HCT116 (cell line): ENCODE data around the gene CPNE4. TPM values are rescaled to one million over a fixed set of nuclear protein-coding genes. Genes with fewer than 3 reads are reported as not detected.

ENCODE experiments used
- ATAC-seq: fragments of 200-7000 bp; cut with Tn5 transposase; 2 replicates; pipeline ENCODE4 v1.9.1; 2020; ENCODE audit warnings: mild to moderate bottlenecking, moderate library complexity
- BruUV-seq: library from RNA; stranded (reverse); fragments of 400-500 nt; replicated peaks from 2 replicates; lab custom pipeline; 2021; lab: Mats Ljungman, UMichigan
- CTCF ChIA-PET: fragments of 300-600 bp; sonication (Branson Sonifier 250); formaldehyde crosslinking; loops from one replicate; lab custom pipeline; 2021; ENCODE audit warnings: antibody characterized with exemption; lab: Charles Lee
- POLR2A ChIA-PET: fragments of 300-600, 350-600 bp; sonication (Branson Sonifier 250); formaldehyde crosslinking; loops from one replicate; lab custom pipeline; 2021; ENCODE audit warnings: antibody characterized with exemption; lab: Charles Lee
- RAD21 ChIA-PET, 2 experiments: fragments of 300-600 bp; sonication (Branson Sonifier 250); formaldehyde crosslinking; loops; one replicate each; lab custom pipeline; 2023; ENCODE audit warnings: low total read pairs in 2 of 2; ENCODE audit not compliant: uncharacterized antibody in 2 of 2, unreplicated experiment in 2 of 2, low non-redundant PET in 1 of 2; lab: Charles Lee
- DNase-seq: peaks from one replicate; pipeline ENCODE4 v3.0.0-alpha.2; 2010; ENCODE audit warnings: low read depth, low spot score
- H2AFZ ChIP-seq: fragments of 200-600 bp; shearing (Covaris generic), sonication (generic); 2 replicates; pipeline ENCODE4 v1.6.1; 2017; ENCODE audit warnings: low read depth, mixed run types, mixed read lengths, antibody characterized with exemption, low read length; ENCODE audit not compliant: poor library complexity, severe bottlenecking
- H3K27ac ChIP-seq: 2 replicates; pipeline ENCODE4 v1.5.1; 2012; ENCODE audit warnings: low read depth, low read length
- H3K27me3 ChIP-seq: fragments of 200-600 bp; sonication (generic); 2 replicates; pipeline ENCODE4 v1.6.1; 2016; ENCODE audit warnings: mixed run types, low read length, mixed read lengths; ENCODE audit not compliant: insufficient read depth
- H3K36me3 ChIP-seq, 2 experiments: fragments of 200-500 bp in 1 of 2; fragments of 200-600 bp in 1 of 2; sonication (Bioruptor generic) in 1 of 2; sonication (generic) in 1 of 2; 2 replicates each; pipeline versions ENCODE4 v1.5.1 to v1.6.1; 2014 to 2016; ENCODE audit warnings: low read length in 2 of 2, inconsistent platforms in 1 of 2, mixed read lengths in 1 of 2, mixed run types in 1 of 2; ENCODE audit not compliant: insufficient read depth in 2 of 2, control insufficient read depth in 1 of 2
- H3K4me1 ChIP-seq, 2 experiments: fragments of 200-600 bp in 1 of 2; sonication (generic) in 1 of 2; 2 replicates each; pipeline versions ENCODE4 v1.5.1 to v1.6.1; 2012 to 2017; ENCODE audit warnings: low read length in 2 of 2, inconsistent platforms in 1 of 2, mild to moderate bottlenecking in 1 of 2, mixed read lengths in 1 of 2, mixed run types in 1 of 2, moderate library complexity in 1 of 2; ENCODE audit not compliant: insufficient read depth in 2 of 2, control insufficient read depth in 1 of 2
- H3K4me2 ChIP-seq: fragments of 200-600 bp; sonication (generic); 2 replicates; pipeline ENCODE4 v1.6.1; 2017; ENCODE audit warnings: mixed run types, low read length, mixed read lengths
- H3K4me3 ChIP-seq, 2 experiments: fragments of 200-600 bp in 1 of 2; sonication (generic) in 1 of 2; replicated peaks in 1 of 2; 2 replicates each; pipeline ENCODE4 v1.5.1; 2011 to 2016; ENCODE audit warnings: low read length in 2 of 2, control low read depth in 1 of 2, low read depth in 1 of 2, mild to moderate bottlenecking in 1 of 2, mixed read lengths in 1 of 2, mixed run types in 1 of 2
- H3K79me2 ChIP-seq: fragments of 200-600 bp; sonication (generic); 2 replicates; pipeline ENCODE4 v1.6.1; 2017; ENCODE audit warnings: mild to moderate bottlenecking, mixed run types, low read length, moderate library complexity, mixed read lengths; ENCODE audit not compliant: insufficient read depth
- H3K9ac ChIP-seq: fragments of 200-600 bp; sonication (generic); 2 replicates; pipeline ENCODE4 v1.6.1; 2016; ENCODE audit warnings: low read length, mixed read lengths
- H3K9me2 ChIP-seq: fragments of 200-600 bp; sonication (generic), shearing (Covaris generic); 2 replicates; pipeline ENCODE4 v1.6.1; 2017; ENCODE audit warnings: mixed run types, mild to moderate bottlenecking, moderate library complexity; ENCODE audit not compliant: insufficient read depth
- H3K9me3 ChIP-seq, 2 experiments: fragments of 200-500 bp in 1 of 2; fragments of 200-600 bp in 1 of 2; sonication (Bioruptor generic) in 1 of 2; sonication (generic) in 1 of 2; 2 replicates each; pipeline ENCODE4 v1.6.1; 2014 to 2017; ENCODE audit warnings: low read length in 2 of 2, mixed read lengths in 2 of 2, inconsistent platforms in 1 of 2, low read depth in 1 of 2, mild to moderate bottlenecking in 1 of 2, mixed run types in 1 of 2, moderate library complexity in 1 of 2; ENCODE audit not compliant: control insufficient read depth in 1 of 2, insufficient read depth in 1 of 2
- H4K20me1 ChIP-seq: fragments of 200-600 bp; sonication (generic), shearing (Covaris generic); 2 replicates; pipeline ENCODE4 v1.6.1; 2017; ENCODE audit warnings: mixed run types, mild to moderate bottlenecking, moderate library complexity; ENCODE audit not compliant: insufficient read depth
- ATF3 ChIP-seq: IDR thresholded peaks from 2 replicates; pipeline ENCODE4 v1.6.1; 2012
- CEBPB ChIP-seq: IDR thresholded peaks from 2 replicates; pipeline ENCODE4 v1.6.1; 2012; ENCODE audit warnings: low read depth
- EZH2phosphoT487 ChIP-seq: fragments of 200-600 bp; IDR thresholded peaks from 2 replicates; pipeline ENCODE4 v1.6.1; 2018; ENCODE audit warnings: antibody characterized with exemption, borderline replicate concordance
- FOSL1 ChIP-seq: IDR thresholded peaks from 2 replicates; pipeline ENCODE4 v1.6.1; 2012; ENCODE audit warnings: low read depth
- POLR2A ChIP-seq: IDR thresholded peaks from 2 replicates; pipeline ENCODE4 v1.7.0; 2011; ENCODE audit warnings: borderline replicate concordance; ENCODE audit not compliant: insufficient read depth, insufficient read length; ENCODE audit errors: extremely low read depth
- POLR2AphosphoS5 ChIP-seq: IDR thresholded peaks from 2 replicates; pipeline ENCODE4 v1.6.1; 2011; ENCODE audit warnings: mild to moderate bottlenecking, low read depth, low read length, moderate library complexity
- SIN3A ChIP-seq: IDR thresholded peaks from 2 replicates; pipeline ENCODE4 v1.6.1; 2012; ENCODE audit warnings: low read depth
- SRF ChIP-seq: IDR thresholded peaks from 2 replicates; pipeline ENCODE4 v1.6.1; 2012; ENCODE audit warnings: low read depth
- TCF7L2 ChIP-seq: IDR thresholded peaks from 2 replicates; pipeline ENCODE4 v1.7.0; 2011; ENCODE audit warnings: borderline replicate concordance, inconsistent platforms; ENCODE audit not compliant: insufficient read depth, insufficient read length; ENCODE audit errors: extremely low read depth
- ZFX ChIP-seq: fragments of 450-650 bp; IDR thresholded peaks from 2 replicates; pipeline ENCODE4 v1.6.1; 2017
- ZNF274 ChIP-seq: fragments of 200-500 bp; sonication (Bioruptor generic); IDR thresholded peaks from 2 replicates; pipeline ENCODE4 v1.6.1; 2014; ENCODE audit warnings: mild to moderate bottlenecking, low read depth, low read length, inconsistent platforms
- intact Hi-C: fragments of 100-400 bp; cut with micrococcal nuclease; formaldehyde crosslinking; loops from 2 replicates; pipeline ENCODE4 v1.10.0; 2022
- total RNA-seq: library from RNA; stranded (reverse); gene quantifications from one replicate; pipeline ENCODE4 v1.2.1, GENCODE V29; 2021; ENCODE audit not compliant: unreplicated experiment
- TF ChIP-seq, protein P1 (sequence below): IDR thresholded peaks from 2 replicates; pipeline ENCODE4 v1.6.1; 2012

Gene CPNE4
- total RNA-seq, 1 experiment from 2014 or later, result not detected

GRCh38 chr3:131957511-131957910, 77.3 kb downstream of the CPNE4 start:
- Histone ChIP-seq H3K79me2 (no peaks in the 10 kb centered on the region), H3K27me3 (peaks cover 10% of the 10 kb centered on the region; the same call in 1 of the 2 replicates), H3K36me3 (no peaks in the 10 kb centered on the region), H3K9ac (no peak overlapping the region), H3K4me3 (no peak overlapping the region), H3K9me3 (no peaks in the 10 kb centered on the region), H3K27ac (no peak overlapping the region), H3K4me1 (no peaks in the 10 kb centered on the region), H4K20me1 (no peaks in the 10 kb centered on the region), H2AFZ (no peak overlapping the region), H3K4me2 (no peak overlapping the region), H3K9me2 (no peaks in the 10 kb centered on the region)
- BruUV-seq, result no TSS peak
- DNase-seq (no peak), ATAC-seq (no peak)
- CTCF ChIA-PET, result no interaction called here
- RAD21 ChIA-PET, result no interaction called here
- no peak for TF ChIP-seq ATF3
- TF ChIP-seq CEBPB, result no peak
- TF ChIP-seq ZFX, result no peak
- no peak for TF ChIP-seq FOSL1
- intact Hi-C loops, result no loop called here
- POLR2A ChIA-PET, result no interaction called here

DNA sequence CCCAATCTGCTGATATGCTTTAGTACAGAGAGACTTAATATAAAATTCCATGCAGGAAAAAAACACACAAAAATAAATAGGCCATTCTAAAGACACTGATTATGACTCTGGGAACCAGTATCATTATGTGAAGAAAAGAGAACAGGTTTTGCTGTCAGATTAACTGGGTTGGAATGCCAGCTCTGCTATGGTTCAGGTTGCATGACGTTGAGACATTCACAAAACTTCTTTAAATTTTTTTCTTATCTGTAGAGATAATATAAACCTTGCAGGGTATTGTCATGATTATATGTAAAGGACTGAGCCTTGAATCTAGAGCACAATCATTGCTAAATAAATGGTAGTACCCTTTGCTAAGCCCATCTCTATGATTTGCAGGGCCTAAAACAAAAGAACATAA, 86.0 kb downstream of the CPNE4 start:
- 0 out of 2 replicates have a peak, but pooled peaks cover 10% of the 10 kb centered on the region for H3K27me3 ChIP-seq
- H3K9me3 ChIP-seq, result no peaks in the 10 kb centered on the region
- no peaks in the 10 kb centered on the region for H3K4me1 ChIP-seq
- no peaks in the 10 kb centered on the region for H3K79me2 ChIP-seq
- no peak overlapping the region for H3K4me3 ChIP-seq
- ChIA-PET CTCF (no interaction called here), RAD21 (no interaction called here), POLR2A (no interaction called here)
- no peak for ATAC-seq
- no TSS peak for BruUV-seq
- no peak overlapping the region for H3K4me2 ChIP-seq
- H2AFZ ChIP-seq, result no peak overlapping the region
- intact Hi-C loops, result no loop called here
- DNase-seq, result no peak
- TF ChIP-seq SIN3A (no peak), SRF (no peak), ZNF274 (no peak), EZH2phosphoT487 (no peak), TCF7L2 (no peak), POLR2A (no peak), POLR2AphosphoS5 (no peak)
- TF ChIP-seq, protein P1, sequence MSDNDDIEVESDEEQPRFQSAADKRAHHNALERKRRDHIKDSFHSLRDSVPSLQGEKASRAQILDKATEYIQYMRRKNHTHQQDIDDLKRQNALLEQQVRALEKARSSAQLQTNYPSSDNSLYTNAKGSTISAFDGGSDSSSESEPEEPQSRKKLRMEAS, result no peak
- H3K9me2 ChIP-seq, result no peaks in the 10 kb centered on the region
- no peak overlapping the region for H3K9ac ChIP-seq
- no peak overlapping the region for H3K27ac ChIP-seq
- no peaks in the 10 kb centered on the region for H3K36me3 ChIP-seq
- no peaks in the 10 kb centered on the region for H4K20me1 ChIP-seq
